Mononuclear cell (primary cell): ENCODE measurements around the gene STAC3. TPM values are rescaled to one million over a fixed set of nuclear protein-coding genes. Genes with fewer than 3 reads are reported as not detected.

ENCODE experiments used
- H3K27me3 ChIP-seq: 2 replicates; pipeline ENCODE4 v1.6.0; 2011; ENCODE audit warnings: low read length, control low read depth; ENCODE audit not compliant: insufficient read depth
- H3K4me1 ChIP-seq: 2 replicates; pipeline ENCODE4 v1.5.1; 2011; ENCODE audit warnings: mild to moderate bottlenecking, low read length, control low read depth; ENCODE audit not compliant: insufficient read depth
- H3K4me3 ChIP-seq: 2 replicates; pipeline ENCODE4 v1.5.1; 2011; ENCODE audit warnings: mild to moderate bottlenecking, low read length, moderate library complexity
- H3K9me3 ChIP-seq: 2 replicates; pipeline ENCODE4 v1.5.1; 2011; ENCODE audit warnings: low read depth, mild to moderate bottlenecking, control low read depth, low read length
- total RNA-seq: library from RNA; depleted of rRNA; stranded (reverse); fragments of >200 nt; gene quantifications from one replicate; pipeline ENCODE4 v1.2.3, GENCODE V29; 2012

Gene STAC3
- total RNA-seq, 1 donor = 3.1 TPM

GRCh38 chr12:57224278-57224972 lies 26.6 kb downstream of the STAC3 start:
- H3K27me3 ChIP-seq = peaks cover 77% of the 10 kb centered on the region
- H3K9me3 ChIP-seq = no peaks in the 10 kb centered on the region
- H3K4me1 ChIP-seq = peaks cover 50% of the 10 kb centered on the region
- no peak overlapping the region for H3K4me3 ChIP-seq

GRCh38 chr12:57223191-57224165 lies 27.5 kb downstream of the STAC3 start:
- H3K9me3 ChIP-seq = no peaks in the 10 kb centered on the region
- no peak overlapping the region for H3K4me3 ChIP-seq
- H3K4me1 ChIP-seq = peaks cover 43% of the 10 kb centered on the region
- peaks cover 86% of the 10 kb centered on the region for H3K27me3 ChIP-seq

GRCh38 chr12:57222286-57223190 lies 28.4 kb downstream of the STAC3 start:
- H3K27me3 ChIP-seq = peaks cover 92% of the 10 kb centered on the region
- H3K4me1 ChIP-seq = peaks cover 44% of the 10 kb centered on the region
- H3K9me3 ChIP-seq = no peaks in the 10 kb centered on the region

DNA sequence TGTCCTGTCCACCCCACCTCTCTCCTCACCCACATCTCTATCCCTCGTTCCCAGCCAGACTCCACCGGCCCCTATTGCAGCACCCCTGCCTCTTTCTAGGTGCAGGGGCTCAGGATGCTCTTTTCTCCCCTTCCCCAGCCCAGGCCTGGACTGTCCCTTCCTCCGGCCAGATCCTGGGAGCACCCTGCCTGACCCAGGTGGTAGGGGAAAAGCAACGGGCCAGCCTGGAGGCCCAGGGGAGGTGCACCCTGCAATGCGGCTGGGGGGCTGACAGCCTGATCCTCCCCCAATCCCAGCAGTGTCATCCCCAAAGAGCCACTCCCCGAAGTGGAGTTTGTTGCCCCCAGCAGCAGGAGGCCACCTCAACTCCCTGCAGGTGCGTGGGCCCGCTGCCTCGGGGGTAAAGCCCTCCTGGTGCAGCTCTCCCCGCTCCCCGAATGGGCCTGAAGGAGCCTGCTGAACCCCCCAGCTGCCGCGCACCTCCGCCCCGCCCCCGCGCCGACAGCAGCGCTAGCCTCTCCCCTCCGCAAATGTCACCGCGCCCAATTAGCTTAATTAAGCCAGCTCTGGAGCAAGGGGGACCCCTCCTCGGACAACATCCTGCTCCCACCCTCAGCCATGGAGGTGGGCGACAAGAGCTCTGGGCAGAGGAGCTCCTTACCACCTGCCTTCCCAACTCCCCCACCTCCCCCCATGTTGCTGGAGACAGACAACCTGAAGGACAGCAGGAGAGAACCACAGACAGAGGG lies 29.6 kb downstream of the STAC3 start:
- peaks cover 43% of the 10 kb centered on the region for H3K4me1 ChIP-seq
- H3K9me3 ChIP-seq = no peaks in the 10 kb centered on the region
- no peak overlapping the region for H3K4me3 ChIP-seq
- H3K27me3 ChIP-seq = peaks cover 91% of the 10 kb centered on the region

More at GRCh38 chr12:57222286-57223190, 28.4 kb downstream of the STAC3 start:
- H3K4me3 ChIP-seq = no peak overlapping the region

DNA sequence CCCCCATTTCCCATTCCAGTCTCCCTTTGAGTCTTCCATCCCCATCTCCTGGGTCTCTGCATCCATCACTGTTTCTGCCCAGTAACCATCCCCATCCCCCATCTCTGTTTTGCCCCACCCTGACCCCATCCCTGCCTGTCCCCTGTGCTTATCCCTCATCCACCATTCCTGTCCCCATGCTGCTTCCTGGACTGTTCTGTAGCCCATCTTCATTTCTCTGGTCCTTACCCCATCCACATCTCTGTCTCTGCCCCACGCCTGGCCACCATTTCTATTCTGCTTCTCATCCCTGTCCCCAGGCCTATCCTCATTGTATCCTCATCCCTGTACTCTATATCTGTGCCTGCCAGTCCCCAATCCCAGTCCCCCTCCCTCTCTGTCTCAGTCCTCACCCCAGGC lies 30.2 kb downstream of the STAC3 start:
- Histone ChIP-seq H3K27me3 (peaks cover 91% of the 10 kb centered on the region), H3K9me3 (no peaks in the 10 kb centered on the region), H3K4me1 (peaks cover 45% of the 10 kb centered on the region), H3K4me3 (no peak overlapping the region)

GRCh38 chr12:57219993-57220754 lies 30.8 kb downstream of the STAC3 start:
- H3K4me1 ChIP-seq = peaks cover 45% of the 10 kb centered on the region
- H3K4me3 ChIP-seq = no peak overlapping the region

DNA sequence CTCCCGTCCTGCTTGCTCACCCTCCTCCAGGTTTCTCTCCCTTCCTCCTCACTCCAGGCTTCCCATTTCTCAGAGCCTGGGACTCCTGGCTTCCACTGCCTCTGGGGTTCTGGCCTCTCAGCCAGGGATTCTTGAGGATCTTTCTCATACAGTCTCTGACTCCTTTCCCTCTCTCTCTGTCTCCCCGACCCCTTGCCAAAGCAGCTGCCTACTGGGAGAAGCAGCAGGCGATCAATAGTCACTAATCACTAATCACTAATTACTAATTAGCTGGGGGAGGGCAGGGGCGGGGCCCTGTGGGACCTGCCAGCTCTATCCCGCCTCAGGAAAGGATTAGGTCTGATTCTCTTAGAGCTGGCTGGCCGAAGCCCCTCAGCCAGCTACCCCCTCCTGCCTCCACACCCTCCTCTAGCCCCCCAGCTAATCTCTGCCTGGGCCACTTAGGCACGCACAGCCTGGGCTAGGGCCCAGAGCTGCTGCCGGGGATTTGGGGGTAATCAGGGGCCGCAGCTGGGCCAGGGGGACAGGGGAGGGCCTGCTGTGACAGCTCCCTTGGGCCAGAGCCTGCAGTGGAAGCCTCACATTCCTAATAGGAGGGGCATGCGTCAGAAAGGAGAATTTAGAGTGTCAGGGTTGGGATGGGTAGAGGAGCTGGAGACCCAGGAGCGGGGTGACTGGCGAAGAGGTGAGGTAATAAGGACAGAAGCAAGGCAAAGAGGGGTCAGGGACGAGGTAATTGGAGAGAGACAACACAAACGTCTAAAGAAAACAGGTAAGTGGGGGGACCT lies 31.6 kb downstream of the STAC3 start:
- Histone ChIP-seq H3K27me3 (peaks cover 91% of the 10 kb centered on the region), H3K4me1 (peaks cover 44% of the 10 kb centered on the region)

More at GRCh38 chr12:57219993-57220754, 30.8 kb downstream of the STAC3 start:
- H3K27me3 ChIP-seq = peaks cover 91% of the 10 kb centered on the region
- H3K9me3 ChIP-seq = no peaks in the 10 kb centered on the region

GRCh38 chr12:57218030-57218853 lies 32.7 kb downstream of the STAC3 start:
- H3K4me1 ChIP-seq = peaks cover 51% of the 10 kb centered on the region
- no peaks in the 10 kb centered on the region for H3K9me3 ChIP-seq
- H3K27me3 ChIP-seq = peaks cover 91% of the 10 kb centered on the region
- H3K4me3 ChIP-seq = no peak overlapping the region

More for the DNA sequence above, 31.6 kb downstream of the STAC3 start:
- H3K9me3 ChIP-seq = no peaks in the 10 kb centered on the region
- no peak overlapping the region for H3K4me3 ChIP-seq

DNA sequence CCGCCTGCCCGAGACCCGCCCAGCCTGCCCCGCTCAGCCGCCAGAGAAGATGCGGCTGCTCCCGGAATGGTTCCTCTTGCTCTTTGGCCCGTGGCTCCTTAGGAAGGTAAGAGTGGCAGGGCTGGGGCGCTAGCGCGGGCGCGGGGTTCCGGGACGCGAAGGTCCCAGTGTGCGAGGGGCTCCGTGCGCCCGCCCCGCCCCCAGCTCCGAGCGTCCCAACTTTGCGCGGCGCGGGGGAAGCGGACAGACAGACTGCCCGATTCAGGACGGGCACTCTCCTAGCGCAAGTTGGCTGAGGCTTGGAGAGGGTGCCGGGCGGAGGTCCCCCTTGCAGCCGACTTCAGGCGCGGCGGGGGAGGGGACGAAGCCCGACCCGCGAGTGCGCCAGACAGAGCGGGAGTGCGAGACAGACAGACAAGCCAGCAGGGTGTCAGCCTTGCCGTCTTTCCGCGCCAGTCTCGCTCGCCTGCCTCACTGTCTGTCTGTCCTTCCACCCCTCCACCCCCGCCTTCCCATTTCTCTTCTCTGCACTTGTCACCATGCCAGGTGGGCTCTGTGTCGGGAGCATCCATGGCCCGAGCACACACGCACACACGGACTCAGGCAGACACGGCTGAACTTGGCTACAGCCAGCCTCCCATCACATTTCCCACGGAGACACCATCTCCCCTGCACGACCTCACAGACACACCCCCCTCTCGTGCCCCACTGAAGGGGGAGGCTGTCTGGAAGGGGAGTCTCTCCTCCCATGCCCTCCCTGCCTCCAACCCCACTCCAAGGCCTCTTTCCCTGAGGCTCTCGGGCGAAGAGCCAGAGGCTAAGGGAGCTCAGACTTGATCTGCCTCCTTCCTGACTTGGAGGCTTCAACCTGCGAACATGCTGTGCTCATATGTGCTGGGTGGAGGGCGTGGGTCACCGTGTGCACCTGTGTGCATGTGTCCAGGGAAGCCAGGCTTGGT lies 33.8 kb downstream of the STAC3 start:
- Histone ChIP-seq H3K4me1 (peaks cover 47% of the 10 kb centered on the region), H3K27me3 (peaks cover 80% of the 10 kb centered on the region), H3K4me3 (no peak overlapping the region), H3K9me3 (no peaks in the 10 kb centered on the region)

- peaks cover 47% of the 10 kb centered on the region for H3K4me1 ChIP-seq
- H3K27me3 ChIP-seq = peaks cover 71% of the 10 kb centered on the region
- H3K4me3 ChIP-seq = no peak within 1 kb of the TSS
- no peaks in the 10 kb centered on the region for H3K9me3 ChIP-seq
These were observed 34.7 kb downstream of the STAC3 start, which contains the start of gene NXPH4 for GRCh38 chr12:57216014-57216911. NXPH4 (plus strand) TSS chr12:57216794; CDS start chr12:57216970, 176 bp downstream.

- no peaks in the 10 kb centered on the region for H3K9me3 ChIP-seq
- H3K4me3 ChIP-seq = no peak overlapping the region
- H3K4me1 ChIP-seq = peaks cover 47% of the 10 kb centered on the region
- H3K27me3 ChIP-seq = peaks cover 65% of the 10 kb centered on the region
These were observed 35.3 kb downstream of the STAC3 start for GRCh38 chr12:57215668-57216013.
